Panc1 (cell line): Measurements from ENCODE around the gene PHETA2. TPM values are rescaled to one million over a fixed set of nuclear protein-coding genes. Genes with fewer than 3 reads are reported as not detected.
"Not testable (repeated sequence)": the region's sequence is repeated elsewhere in the genome, so short reads cannot be mapped to it uniquely, and the experiment has no call there.

Source experiments
- ATAC-seq: fragments of 200-7000 bp; cut with Tn5 transposase; 2 replicates; pipeline ENCODE4 v1.9.1; 2020; ENCODE audit warnings: mild to moderate bottlenecking, moderate library complexity
- BruUV-seq: library from RNA; stranded (reverse); fragments of 400-500 nt; replicated peaks from 2 replicates; lab custom pipeline; 2021; lab: Mats Ljungman, UMichigan
- CTCF ChIA-PET: fragments of 300-600 bp; sonication (Branson Sonifier 250); formaldehyde crosslinking; loops from one replicate; lab custom pipeline; 2022; ENCODE audit warnings: antibody characterized with exemption; lab: Charles Lee
- POLR2A ChIA-PET: fragments of 300-600 bp; sonication (Branson Sonifier 250); formaldehyde crosslinking; loops from one replicate; lab custom pipeline; 2022; ENCODE audit warnings: antibody characterized with exemption; lab: Charles Lee
- DNase-seq: peaks from one replicate; pipeline ENCODE4 v3.0.0-alpha.2; 2010; ENCODE audit warnings: low read depth, low spot score
- H3K27ac ChIP-seq: 2 replicates; pipeline ENCODE4 v1.5.1; 2011; ENCODE audit warnings: mild to moderate bottlenecking, low read length, inconsistent platforms
- H3K27me3 ChIP-seq: fragments of 200-500 bp; sonication (Bioruptor generic); 2 replicates; pipeline ENCODE4 v1.6.0; 2014; ENCODE audit warnings: low read length, inconsistent platforms; ENCODE audit not compliant: control insufficient read depth, insufficient read depth
- H3K36me3 ChIP-seq: fragments of 200-500 bp; sonication (Bioruptor generic); 2 replicates; pipeline ENCODE4 v1.5.1; 2014; ENCODE audit warnings: inconsistent platforms, mild to moderate bottlenecking, low read length, moderate library complexity; ENCODE audit not compliant: control insufficient read depth, insufficient read depth
- H3K4me1 ChIP-seq: 2 replicates; pipeline ENCODE4 v1.5.1; 2011; ENCODE audit warnings: inconsistent platforms, mild to moderate bottlenecking, low read length, moderate library complexity; ENCODE audit not compliant: control insufficient read depth, insufficient read depth
- H3K4me3 ChIP-seq, 2 experiments: 2 replicates each; pipeline ENCODE4 v1.5.1; 2011 to 2012; ENCODE audit warnings: low read depth in 2 of 2, low read length in 2 of 2, mild to moderate bottlenecking in 2 of 2, inconsistent platforms in 1 of 2, moderate library complexity in 1 of 2
- H3K9me3 ChIP-seq: fragments of 200-500 bp; sonication (Bioruptor generic); 2 replicates; pipeline ENCODE4 v1.5.1; 2014; ENCODE audit warnings: low read depth, mild to moderate bottlenecking, inconsistent platforms, low read length, moderate library complexity; ENCODE audit not compliant: control insufficient read depth, insufficient read depth
- CTCF ChIP-seq: fragments of 450-650 bp; IDR thresholded peaks from 2 replicates; pipeline ENCODE4 v1.5.1; 2017; ENCODE audit warnings: mild to moderate bottlenecking
- POLR2AphosphoS5 ChIP-seq: IDR thresholded peaks from 2 replicates; pipeline ENCODE4 v1.6.1; 2012; ENCODE audit warnings: mild to moderate bottlenecking, low read depth, low read length, moderate library complexity
- REST ChIP-seq, 2 experiments: IDR thresholded peaks; 2 replicates each; pipeline ENCODE4 v1.6.1; 2011 to 2012; ENCODE audit warnings: low read depth in 2 of 2, control low read depth in 1 of 2, low read length in 1 of 2, mild to moderate bottlenecking in 1 of 2, moderate library complexity in 1 of 2; ENCODE audit not compliant: insufficient read depth in 1 of 2
- SIN3A ChIP-seq: IDR thresholded peaks from 2 replicates; pipeline ENCODE4 v1.6.1; 2012; ENCODE audit warnings: low read depth, mild to moderate bottlenecking, low read length, moderate library complexity, borderline replicate concordance; ENCODE audit not compliant: insufficient read depth
- TCF7L2 ChIP-seq: IDR thresholded peaks from 2 replicates; pipeline ENCODE4 v1.6.1; 2011; ENCODE audit warnings: mild to moderate bottlenecking, low read depth, low read length, inconsistent platforms
- in situ Hi-C: cut with HindIII; loops from 2 replicates; pipeline ENCODE4 v1.10.0; 2016; ENCODE audit warnings: low sequenced_read_pairs, low pct_unique_long_range_greater_than_20kb
- intact Hi-C: fragments of 100-400 bp; cut with micrococcal nuclease; formaldehyde crosslinking; loops from one replicate; pipeline ENCODE4 v1.10.0; 2022; ENCODE audit not compliant: unreplicated experiment
- total RNA-seq: library from RNA; stranded (reverse); gene quantifications from one replicate; pipeline ENCODE4 v1.2.1, GENCODE V29; 2021; ENCODE audit not compliant: unreplicated experiment

PHETA2 gene
- total RNA-seq, 1 experiment from 2014 or later: 1.3 TPM

- no peaks in the 10 kb centered on the region for H3K4me1 ChIP-seq
- DNase-seq: no peak
- peak overlapping the region; percentile 49 for H3K27ac ChIP-seq
- intact Hi-C loops: no loop called here
- ATAC-seq: no peak
- peak overlapping the region; percentile 74 to 81 for H3K4me3 ChIP-seq
- ChIA-PET CTCF (interaction anchor here (0.7 to 2.5 kb wide), 4 partner anchors 15 to 352 kb away, joined by 3 to 12 read pairs (median 5); no protein-coding TSS in a partner anchor), POLR2A (no interaction called here)
- in situ Hi-C loops: no loop called here
- no peaks in the 10 kb centered on the region for H3K27me3 ChIP-seq
- BruUV-seq: TSS peak; percentile 45
- H3K36me3 ChIP-seq: no peaks in the 10 kb centered on the region; the same call in none of the 2 replicates
- TF ChIP-seq TCF7L2 (no peak), REST (IDR thresholded peaks at IDR 0.05; ENCODE audit: insufficient read depth in 1 of 2, low read depth in 2 of 2, low read length in 1 of 2) (no peak), SIN3A (no peak), CTCF (no peak), POLR2AphosphoS5 (no peak)
- no peaks in the 10 kb centered on the region for H3K9me3 ChIP-seq
Measured at GRCh38 chr22:42091455-42091782, 17.4 kb downstream of the PHETA2 start.

DNA sequence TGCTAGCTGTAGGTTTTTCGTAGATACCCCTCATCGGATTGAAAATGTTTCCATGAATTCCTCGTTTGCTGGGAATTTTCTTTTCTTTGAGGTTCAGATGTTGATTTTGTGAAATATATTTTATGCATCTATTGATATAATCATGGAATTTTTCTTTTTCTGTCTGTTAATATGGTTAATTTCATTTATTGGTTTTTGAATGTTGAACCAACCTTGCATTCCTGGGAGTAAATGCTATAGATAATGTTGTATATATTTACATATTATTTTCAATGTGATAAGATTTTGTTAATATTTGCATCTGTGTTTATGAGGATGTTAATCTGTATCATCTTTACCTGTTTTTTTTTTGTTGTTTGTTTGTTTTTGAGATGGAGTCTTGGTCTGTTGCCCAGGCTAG is 27.2 kb downstream of the PHETA2 start:
- no TSS peak for BruUV-seq
- in situ Hi-C loops (no loop called here), intact Hi-C loops (no loop called here)
- no peaks in the 10 kb centered on the region for H3K36me3 ChIP-seq
- H3K27ac ChIP-seq: no peak overlapping the region
- TF ChIP-seq CTCF (no peak), SIN3A (no peak), POLR2AphosphoS5 (no peak), TCF7L2 (no peak), REST (IDR thresholded peaks at IDR 0.05; ENCODE audit: insufficient read depth in 1 of 2, low read depth in 2 of 2, low read length in 1 of 2) (no peak)
- DNase-seq (no peak), ATAC-seq (no peak)
- H3K4me1 ChIP-seq: no peaks in the 10 kb centered on the region
- no peaks in the 10 kb centered on the region; the same call in 1 of the 2 replicates for H3K9me3 ChIP-seq
- CTCF ChIA-PET: no interaction called here
- H3K4me3 ChIP-seq: no peak overlapping the region
- POLR2A ChIA-PET: no interaction called here
- H3K27me3 ChIP-seq: no peaks in the 10 kb centered on the region

GRCh38 chr22:42104332-42104860 is 30.3 kb downstream of the PHETA2 start:
- H3K36me3 ChIP-seq, H3K27me3 ChIP-seq, H3K27ac ChIP-seq, H3K9me3 ChIP-seq, in situ Hi-C loops, CTCF ChIA-PET, BruUV-seq, DNase-seq, intact Hi-C loops, ATAC-seq, H3K4me1 ChIP-seq, H3K4me3 ChIP-seq: not testable (repeated sequence)
- POLR2A ChIA-PET: interaction anchor here (0.5 kb wide), 1 partner anchor 10 kb away, joined by 4 read pairs; no protein-coding TSS in a partner anchor
